Heart right ventricle (tissue), 16 donors: ENCODE results near the gene MOSMO. TPM values are rescaled to one million over a fixed set of nuclear protein-coding genes. Genes with fewer than 3 reads are reported as not detected.
"Not testable (repeated sequence)": the region's sequence is repeated elsewhere in the genome, so short reads cannot be mapped to it uniquely, and the experiment has no call there.

Experiments
- ATAC-seq, 8 donors: fragments of 200-7000 bp; cut with Tn5 transposase; one replicate each; pipeline ENCODE4 v1.9.1; 2020; ENCODE audit warnings: mild to moderate bottlenecking in 8 of 8, moderate library complexity in 8 of 8, moderate number of reproducible peaks in 1 of 8
- DNase-seq, 2 donors: peaks; one replicate each; pipeline ENCODE4 v3.0.0-alpha.2; 2020
- H3K27ac ChIP-seq, 10 donors: fragments of 200-600 bp; sonication (generic) in 2 of 10; one replicate each; pipeline versions ENCODE4 v1.5.0 to v1.8.0; 2020 to 2022; ENCODE audit warnings: mild to moderate bottlenecking in 3 of 10
- H3K27me3 ChIP-seq, 7 donors: fragments of 200-600 bp; one replicate each; pipeline ENCODE4 v1.8.0; 2021 to 2022; ENCODE audit warnings: mild to moderate bottlenecking in 2 of 7
- H3K36me3 ChIP-seq, 9 donors: fragments of 200-600 bp; sonication (generic) in 1 of 9; one replicate each; pipeline versions ENCODE4 v1.5.0 to v1.8.0; 2020 to 2022; ENCODE audit warnings: mild to moderate bottlenecking in 2 of 9
- H3K4me1 ChIP-seq, 9 donors: fragments of 200-600 bp; sonication (generic) in 1 of 9; one replicate each; pipeline versions ENCODE4 v1.5.0 to v1.8.0; 2020 to 2022; ENCODE audit warnings: mild to moderate bottlenecking in 4 of 9
- H3K4me3 ChIP-seq, 10 donors: fragments of 200-600 bp; sonication (generic) in 2 of 10; one replicate each; pipeline versions ENCODE4 v1.5.0 to v1.8.0; 2020 to 2022; ENCODE audit warnings: mild to moderate bottlenecking in 7 of 10, moderate library complexity in 2 of 10
- H3K9me3 ChIP-seq, 11 donors: fragments of 200-600 bp in 10 of 11; sonication (generic) in 2 of 11; one replicate each; pipeline versions ENCODE4 v1.5.0 to v1.8.0; 2013 to 2022; ENCODE audit warnings: mild to moderate bottlenecking in 2 of 11, control low read depth in 1 of 11, moderate library complexity in 1 of 11
- WGBS, 2 donors: extraction: QIAGEN DNeasy Blood & Tissue Kit; methylation state at CpG; one replicate each; pipeline ENCODE4 v1.1.7; 2013; ENCODE audit warnings: inconsistent platforms in 1 of 2; 5-methylcytosine and 5-hydroxymethylcytosine counted together
- intact Hi-C, 10 donors: fragments of 100-400 bp; cut with DNase I; formaldehyde crosslinking; loops; one replicate each; pipeline versions ENCODE4 v1.11.1 to v1.14.2; 2022
- polyA plus RNA-seq, 2 donors: library from polyadenylated mRNA; stranded (reverse); fragments of 200-250 nt; gene quantifications; one replicate each; pipeline ENCODE4 v1.2.3, GENCODE V29; 2013
- total RNA-seq, 10 donors: library from RNA; stranded (reverse); fragmentation: NEBNext Ultra II Directional in 3 of 10; extraction: Animal tissue kit (Norgen Biotek cat#: 25700) in 3 of 10; gene quantifications; one replicate each; pipeline versions ENCODE4 v1.2.1 to v1.2.4, GENCODE V29; 2021 to 2023
- TF ChIP-seq, protein P1 (sequence below), 9 donors: fragments of 200-600 bp; sonication (generic) in 2 of 9; IDR thresholded peaks; one replicate each; pipeline versions ENCODE4 v1.5.0 to v1.8.0; 2021 to 2022; ENCODE audit warnings: antibody characterized with exemption in 9 of 9, mild to moderate bottlenecking in 5 of 9, moderate library complexity in 1 of 9
- donor health status: Arrhythmogenic right ventricular cardiomyopathy.
- donor health status: ischemic (EF 13 %, LVEDD 7.1; RV severe dilation, severe dysfunction).
- donor health status: healthy with polysubstance abuse.
- donor health status: DM: no; HTN: yes; CAD: no.
- donor health status: DM: no; HTN: no; CAD: no.
- donor health status: ischemic (EF 25% LVEDD 6.9; RV normal size, moderate dysfunction).
- donor health status: ischemic (EF 25% LVEDD 5.7; RV mildly dilated, moderate dysfunction).
- donor health status: healthy.
- donor health status: DM: yes; HTN: yes; CAD: no.
- donor health status: Ischemic cardiomyopathy.
- donor health status: ischemic (EF 35%, LVEDD 5.7; RV mildly dilated, moderate dysfunction).
- donor health status: nonischemic (EF 11% LVEDD 7.7; RV severe dilation, severe dysfunction).
- donor health status: DM: yes; HTN: yes; CAD: no.
- donor health status: PGD.
- donor health status: ischemic (EF 29% LVEDD 5.4; RV normal size, mild dysfunction).
- donor health status: nonischemic (EF 23%, LVEDD 6.1; RV moderate dilation, normal function).

Gene MOSMO
- total and polyA plus RNA-seq, 12 donors, result 7.5 to 13.0 (median 11.3) TPM

GRCh38 chr16:22034503-22034902 is 26.6 kb downstream of the MOSMO start:
- H3K4me1 ChIP-seq, result peaks cover 0 to 18% (median 7%) of the 10 kb centered on the region in 9 donors
- no peak for DNase-seq
- H3K27ac ChIP-seq, result no peak overlapping the region
- peaks cover 0 to 8% (median 0%) of the 10 kb centered on the region in 11 donors for H3K9me3 ChIP-seq
- TF ChIP-seq, protein P1, sequence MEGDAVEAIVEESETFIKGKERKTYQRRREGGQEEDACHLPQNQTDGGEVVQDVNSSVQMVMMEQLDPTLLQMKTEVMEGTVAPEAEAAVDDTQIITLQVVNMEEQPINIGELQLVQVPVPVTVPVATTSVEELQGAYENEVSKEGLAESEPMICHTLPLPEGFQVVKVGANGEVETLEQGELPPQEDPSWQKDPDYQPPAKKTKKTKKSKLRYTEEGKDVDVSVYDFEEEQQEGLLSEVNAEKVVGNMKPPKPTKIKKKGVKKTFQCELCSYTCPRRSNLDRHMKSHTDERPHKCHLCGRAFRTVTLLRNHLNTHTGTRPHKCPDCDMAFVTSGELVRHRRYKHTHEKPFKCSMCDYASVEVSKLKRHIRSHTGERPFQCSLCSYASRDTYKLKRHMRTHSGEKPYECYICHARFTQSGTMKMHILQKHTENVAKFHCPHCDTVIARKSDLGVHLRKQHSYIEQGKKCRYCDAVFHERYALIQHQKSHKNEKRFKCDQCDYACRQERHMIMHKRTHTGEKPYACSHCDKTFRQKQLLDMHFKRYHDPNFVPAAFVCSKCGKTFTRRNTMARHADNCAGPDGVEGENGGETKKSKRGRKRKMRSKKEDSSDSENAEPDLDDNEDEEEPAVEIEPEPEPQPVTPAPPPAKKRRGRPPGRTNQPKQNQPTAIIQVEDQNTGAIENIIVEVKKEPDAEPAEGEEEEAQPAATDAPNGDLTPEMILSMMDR (IDR thresholded peaks at IDR 0.05), result no peak
- 84 to 91% methylated on average over 3 of the region's 3 CpGs for WGBS, 2 donors
- peaks cover 0 to 39% (median 0%) of the 10 kb centered on the region in 9 donors for H3K36me3 ChIP-seq
- no peaks in the 10 kb centered on the region for H3K27me3 ChIP-seq
- H3K4me3 ChIP-seq, result no peak overlapping the region
- no peak for ATAC-seq
- intact Hi-C loops, result no loop called here

DNA sequence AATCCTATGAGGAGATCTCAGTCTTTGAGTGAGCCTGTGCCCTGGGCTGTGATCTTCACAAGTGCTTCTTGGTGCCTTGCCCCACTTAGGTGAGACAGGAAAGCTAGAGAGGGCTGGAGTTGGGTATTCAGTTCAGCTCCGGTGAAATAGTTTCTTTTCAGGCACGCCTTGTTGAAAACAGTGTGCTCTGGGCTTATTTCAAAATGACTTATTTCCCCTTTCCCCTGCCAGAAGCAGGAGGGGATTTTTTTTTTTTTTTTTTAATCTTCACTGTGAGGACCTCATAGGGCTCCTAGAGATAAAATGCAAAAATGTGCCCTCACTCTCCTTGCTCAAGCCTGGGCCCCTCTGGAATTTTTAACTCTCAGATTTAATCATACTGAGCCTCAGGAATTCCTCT is 27.2 kb downstream of the MOSMO start:
- intact Hi-C loops, result no loop called here
- WGBS, 2 donors, result 59 to 62% methylated on average over 2 of the region's 2 CpGs
- no peak for DNase-seq

GRCh38 chr16:22043882-22044281 is 36.0 kb downstream of the MOSMO start:
- H3K4me1 ChIP-seq, result peaks cover 0 to 26% (median 10%) of the 10 kb centered on the region in 9 donors
- H3K36me3 ChIP-seq, ATAC-seq, DNase-seq, H3K27ac ChIP-seq, intact Hi-C loops, H3K9me3 ChIP-seq, H3K4me3 ChIP-seq, H3K27me3 ChIP-seq: not testable (repeated sequence)
- WGBS, 2 donors, result 94 to 100% methylated on average over 3 of the region's 3 CpGs

More for the DNA sequence above, 27.2 kb downstream of the MOSMO start:
- H3K4me3 ChIP-seq, result no peak overlapping the region
- TF ChIP-seq, protein P1 (IDR thresholded peaks at IDR 0.05), result no peak
- no peak overlapping the region for H3K27ac ChIP-seq
- peaks cover 0 to 39% (median 0%) of the 10 kb centered on the region in 9 donors for H3K36me3 ChIP-seq
- peaks cover 0 to 11% (median under 1%) of the 10 kb centered on the region in 9 donors for H3K4me1 ChIP-seq
- H3K27me3 ChIP-seq, result no peaks in the 10 kb centered on the region
- H3K9me3 ChIP-seq, result peaks cover 0 to 8% (median 0%) of the 10 kb centered on the region in 11 donors
- ATAC-seq, result no peak

- Histone ChIP-seq H3K4me1 (peaks cover 0 to 30% (median 10%) of the 10 kb centered on the region in 9 donors), H3K27ac (peak overlapping the region in 6 of 10 donors; percentile 37 to 69 (median 52))
- H3K27me3 ChIP-seq, H3K4me3 ChIP-seq, intact Hi-C loops, H3K9me3 ChIP-seq, H3K36me3 ChIP-seq: not testable (repeated sequence)
- DNase-seq (peak in 1 of 2 donors; percentile 13), ATAC-seq (peak in 5 of 8 donors; percentile 44 to 87 (median 65))
- 34 to 37% methylated on average over 5 of the region's 5 CpGs for WGBS, 2 donors
Observed at GRCh38 chr16:22045888-22046287, 38.0 kb downstream of the MOSMO start.

DNA sequence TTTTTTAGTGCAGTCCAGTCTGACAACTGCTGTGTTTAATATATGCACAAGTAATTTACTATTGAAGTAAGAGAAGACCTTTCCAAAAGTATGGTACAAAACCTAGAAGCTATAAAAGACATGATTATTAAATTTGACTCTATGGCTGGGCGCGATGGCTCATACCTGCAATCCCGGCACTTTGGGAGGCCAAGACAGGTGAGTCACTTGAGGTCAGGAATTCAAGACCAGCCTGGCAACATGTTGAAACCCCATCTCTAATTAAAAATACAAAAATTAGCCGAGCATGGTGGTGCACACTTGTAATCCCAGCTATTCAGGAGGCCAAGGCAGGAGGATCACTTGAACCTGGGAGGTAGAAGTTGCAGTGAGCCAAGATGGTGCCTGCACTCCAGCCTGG is 43.1 kb downstream of the MOSMO start:
- H3K9me3 ChIP-seq, result no peaks in the 10 kb centered on the region
- DNase-seq (no peak), ATAC-seq (no peak)
- H3K4me3 ChIP-seq, result no peak overlapping the region
- peaks cover 0 to 8% (median 0%) of the 10 kb centered on the region in 9 donors for H3K36me3 ChIP-seq
- TF ChIP-seq, protein P1 (IDR thresholded peaks at IDR 0.05), result no peak
- intact Hi-C loops, result no loop called here
- peaks cover 0 to 21% (median 14%) of the 10 kb centered on the region in 9 donors for H3K4me1 ChIP-seq
- H3K27me3 ChIP-seq, result no peaks in the 10 kb centered on the region
- no peak overlapping the region for H3K27ac ChIP-seq
- 96 to 97% methylated on average over 4 of the region's 4 CpGs for WGBS, 2 donors
